H1 (cell line): ENCODE measurements around the gene RNU5D-1. TPM values are rescaled to one million over a fixed set of nuclear protein-coding genes. Genes with fewer than 3 reads are reported as not detected.

Experiments
- BRCA1 ChIP-seq: IDR thresholded peaks from 2 replicates; pipeline ENCODE4 v1.6.1; 2012; ENCODE audit warnings: low read depth, low read length, improper control_type of control experiment
- CTCF ChIP-seq, 3 experiments: IDR thresholded peaks; 1 replicate in 2 of 3; 2 replicates in 1 of 3; pipeline versions ENCODE4 v1.5.1 to v1.6.1; 2011; ENCODE audit warnings: low read length in 3 of 3, mild to moderate bottlenecking in 3 of 3, inconsistent platforms in 2 of 3, low read depth in 1 of 3, moderate library complexity in 1 of 3; ENCODE audit not compliant: insufficient read depth in 1 of 3; ENCODE audit errors: control extremely low read depth in 1 of 3
- JUN ChIP-seq: IDR thresholded peaks from 2 replicates; pipeline ENCODE4 v1.6.1; 2011; ENCODE audit warnings: low read depth, mild to moderate bottlenecking, improper control_type of control experiment, low read length
- SP1 ChIP-seq: IDR thresholded peaks from 2 replicates; pipeline ENCODE4 v1.6.1; 2011; ENCODE audit warnings: low read depth, low read length
- SP4 ChIP-seq: IDR thresholded peaks from 2 replicates; pipeline ENCODE4 v1.6.1; 2012; ENCODE audit warnings: low read length, inconsistent platforms
- polyA plus RNA-seq, 7 experiments: library from polyadenylated mRNA; depleted of rRNA in 3 of 7; stranded (reverse) in 5 of 7; unstranded in 2 of 7; fragments of >200 nt in 5 of 7; fragments of 200-250 nt in 2 of 7; gene quantifications; 1 replicate in 5 of 7; 2 replicates in 1 of 7; 4 replicates in 1 of 7; pipeline versions ENCODE4 v1.2.1 to v1.2.3, GENCODE V29; 2011 to 2013; ENCODE audit warnings: missing spikeins in 2 of 7, mixed read lengths in 2 of 7
- total RNA-seq: library from RNA; stranded (reverse); fragmentation: NEBNext Ultra II Directional; extraction: Animal tissue kit (Norgen Biotek cat#: 25700); gene quantifications from 2 replicates; pipeline ENCODE4 v1.2.1, GENCODE V29; 2021
- TF ChIP-seq, protein P1 (sequence below): fragments of 300-600 bp; sonication (generic); IDR thresholded peaks from 2 replicates; pipeline ENCODE4 v1.7.1; 2012; ENCODE audit warnings: low read length, moderate library complexity, mild to moderate bottlenecking, inconsistent platforms; ENCODE audit not compliant: insufficient replicate concordance
- TF ChIP-seq, protein P2 (sequence below): IDR thresholded peaks from 2 replicates; pipeline ENCODE4 v1.6.1; 2011; ENCODE audit warnings: low read depth, mild to moderate bottlenecking, low read length; ENCODE audit not compliant: insufficient read depth

RNU5D-1 gene
- total and polyA plus RNA-seq, 2 of the 8 experiments (the other 6 are each of a cell fraction or from before 2014, with no cell fraction given) = under 0.01 TPM; not detected in 1

DNA sequence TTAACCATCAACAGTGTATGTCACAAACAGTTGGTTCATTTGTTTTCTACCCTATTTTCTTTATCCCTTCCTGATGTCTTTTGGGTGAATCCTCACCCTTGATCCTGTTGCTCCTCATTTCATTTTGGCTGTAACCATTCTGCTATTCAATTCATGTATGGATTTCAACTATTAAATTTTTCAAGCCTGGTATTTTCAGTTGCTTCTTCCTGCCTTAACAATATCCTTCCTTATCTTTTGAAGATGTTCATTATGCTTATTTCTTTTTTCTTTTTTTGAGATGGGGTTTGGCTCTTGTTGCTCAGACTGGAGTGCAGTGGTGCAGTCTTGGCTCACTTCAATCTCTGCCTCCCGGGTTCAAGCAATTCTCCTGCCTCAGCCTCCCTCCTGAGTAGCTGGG is 2.8 kb upstream of the RNU5D-1 start (continued):
- TF ChIP-seq, protein P1, sequence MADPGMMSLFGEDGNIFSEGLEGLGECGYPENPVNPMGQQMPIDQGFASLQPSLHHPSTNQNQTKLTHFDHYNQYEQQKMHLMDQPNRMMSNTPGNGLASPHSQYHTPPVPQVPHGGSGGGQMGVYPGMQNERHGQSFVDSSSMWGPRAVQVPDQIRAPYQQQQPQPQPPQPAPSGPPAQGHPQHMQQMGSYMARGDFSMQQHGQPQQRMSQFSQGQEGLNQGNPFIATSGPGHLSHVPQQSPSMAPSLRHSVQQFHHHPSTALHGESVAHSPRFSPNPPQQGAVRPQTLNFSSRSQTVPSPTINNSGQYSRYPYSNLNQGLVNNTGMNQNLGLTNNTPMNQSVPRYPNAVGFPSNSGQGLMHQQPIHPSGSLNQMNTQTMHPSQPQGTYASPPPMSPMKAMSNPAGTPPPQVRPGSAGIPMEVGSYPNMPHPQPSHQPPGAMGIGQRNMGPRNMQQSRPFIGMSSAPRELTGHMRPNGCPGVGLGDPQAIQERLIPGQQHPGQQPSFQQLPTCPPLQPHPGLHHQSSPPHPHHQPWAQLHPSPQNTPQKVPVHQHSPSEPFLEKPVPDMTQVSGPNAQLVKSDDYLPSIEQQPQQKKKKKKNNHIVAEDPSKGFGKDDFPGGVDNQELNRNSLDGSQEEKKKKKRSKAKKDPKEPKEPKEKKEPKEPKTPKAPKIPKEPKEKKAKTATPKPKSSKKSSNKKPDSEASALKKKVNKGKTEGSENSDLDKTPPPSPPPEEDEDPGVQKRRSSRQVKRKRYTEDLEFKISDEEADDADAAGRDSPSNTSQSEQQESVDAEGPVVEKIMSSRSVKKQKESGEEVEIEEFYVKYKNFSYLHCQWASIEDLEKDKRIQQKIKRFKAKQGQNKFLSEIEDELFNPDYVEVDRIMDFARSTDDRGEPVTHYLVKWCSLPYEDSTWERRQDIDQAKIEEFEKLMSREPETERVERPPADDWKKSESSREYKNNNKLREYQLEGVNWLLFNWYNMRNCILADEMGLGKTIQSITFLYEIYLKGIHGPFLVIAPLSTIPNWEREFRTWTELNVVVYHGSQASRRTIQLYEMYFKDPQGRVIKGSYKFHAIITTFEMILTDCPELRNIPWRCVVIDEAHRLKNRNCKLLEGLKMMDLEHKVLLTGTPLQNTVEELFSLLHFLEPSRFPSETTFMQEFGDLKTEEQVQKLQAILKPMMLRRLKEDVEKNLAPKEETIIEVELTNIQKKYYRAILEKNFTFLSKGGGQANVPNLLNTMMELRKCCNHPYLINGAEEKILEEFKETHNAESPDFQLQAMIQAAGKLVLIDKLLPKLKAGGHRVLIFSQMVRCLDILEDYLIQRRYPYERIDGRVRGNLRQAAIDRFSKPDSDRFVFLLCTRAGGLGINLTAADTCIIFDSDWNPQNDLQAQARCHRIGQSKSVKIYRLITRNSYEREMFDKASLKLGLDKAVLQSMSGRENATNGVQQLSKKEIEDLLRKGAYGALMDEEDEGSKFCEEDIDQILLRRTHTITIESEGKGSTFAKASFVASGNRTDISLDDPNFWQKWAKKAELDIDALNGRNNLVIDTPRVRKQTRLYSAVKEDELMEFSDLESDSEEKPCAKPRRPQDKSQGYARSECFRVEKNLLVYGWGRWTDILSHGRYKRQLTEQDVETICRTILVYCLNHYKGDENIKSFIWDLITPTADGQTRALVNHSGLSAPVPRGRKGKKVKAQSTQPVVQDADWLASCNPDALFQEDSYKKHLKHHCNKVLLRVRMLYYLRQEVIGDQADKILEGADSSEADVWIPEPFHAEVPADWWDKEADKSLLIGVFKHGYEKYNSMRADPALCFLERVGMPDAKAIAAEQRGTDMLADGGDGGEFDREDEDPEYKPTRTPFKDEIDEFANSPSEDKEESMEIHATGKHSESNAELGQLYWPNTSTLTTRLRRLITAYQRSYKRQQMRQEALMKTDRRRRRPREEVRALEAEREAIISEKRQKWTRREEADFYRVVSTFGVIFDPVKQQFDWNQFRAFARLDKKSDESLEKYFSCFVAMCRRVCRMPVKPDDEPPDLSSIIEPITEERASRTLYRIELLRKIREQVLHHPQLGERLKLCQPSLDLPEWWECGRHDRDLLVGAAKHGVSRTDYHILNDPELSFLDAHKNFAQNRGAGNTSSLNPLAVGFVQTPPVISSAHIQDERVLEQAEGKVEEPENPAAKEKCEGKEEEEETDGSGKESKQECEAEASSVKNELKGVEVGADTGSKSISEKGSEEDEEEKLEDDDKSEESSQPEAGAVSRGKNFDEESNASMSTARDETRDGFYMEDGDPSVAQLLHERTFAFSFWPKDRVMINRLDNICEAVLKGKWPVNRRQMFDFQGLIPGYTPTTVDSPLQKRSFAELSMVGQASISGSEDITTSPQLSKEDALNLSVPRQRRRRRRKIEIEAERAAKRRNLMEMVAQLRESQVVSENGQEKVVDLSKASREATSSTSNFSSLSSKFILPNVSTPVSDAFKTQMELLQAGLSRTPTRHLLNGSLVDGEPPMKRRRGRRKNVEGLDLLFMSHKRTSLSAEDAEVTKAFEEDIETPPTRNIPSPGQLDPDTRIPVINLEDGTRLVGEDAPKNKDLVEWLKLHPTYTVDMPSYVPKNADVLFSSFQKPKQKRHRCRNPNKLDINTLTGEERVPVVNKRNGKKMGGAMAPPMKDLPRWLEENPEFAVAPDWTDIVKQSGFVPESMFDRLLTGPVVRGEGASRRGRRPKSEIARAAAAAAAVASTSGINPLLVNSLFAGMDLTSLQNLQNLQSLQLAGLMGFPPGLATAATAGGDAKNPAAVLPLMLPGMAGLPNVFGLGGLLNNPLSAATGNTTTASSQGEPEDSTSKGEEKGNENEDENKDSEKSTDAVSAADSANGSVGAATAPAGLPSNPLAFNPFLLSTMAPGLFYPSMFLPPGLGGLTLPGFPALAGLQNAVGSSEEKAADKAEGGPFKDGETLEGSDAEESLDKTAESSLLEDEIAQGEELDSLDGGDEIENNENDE = no peak
- TF ChIP-seq SP4 (no peak), BRCA1 (no peak), JUN (no peak), CTCF (IDR thresholded peaks at IDR 0.05; ENCODE audit: control extremely low read depth in 1 of 3, insufficient read depth in 1 of 3, low read depth in 1 of 3, low read length in 3 of 3) (no peak), SP1 (no peak)
- TF ChIP-seq, protein P2, sequence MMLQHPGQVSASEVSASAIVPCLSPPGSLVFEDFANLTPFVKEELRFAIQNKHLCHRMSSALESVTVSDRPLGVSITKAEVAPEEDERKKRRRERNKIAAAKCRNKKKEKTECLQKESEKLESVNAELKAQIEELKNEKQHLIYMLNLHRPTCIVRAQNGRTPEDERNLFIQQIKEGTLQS = no peak
